Measurements from ENCODE around the gene VWC2L. TPM values are rescaled to one million over a fixed set of nuclear protein-coding genes. Genes with fewer than 3 reads are reported as not detected.

VWC2L gene
- total RNA-seq, 4 donors from 2014 or later: not detected

DNA sequence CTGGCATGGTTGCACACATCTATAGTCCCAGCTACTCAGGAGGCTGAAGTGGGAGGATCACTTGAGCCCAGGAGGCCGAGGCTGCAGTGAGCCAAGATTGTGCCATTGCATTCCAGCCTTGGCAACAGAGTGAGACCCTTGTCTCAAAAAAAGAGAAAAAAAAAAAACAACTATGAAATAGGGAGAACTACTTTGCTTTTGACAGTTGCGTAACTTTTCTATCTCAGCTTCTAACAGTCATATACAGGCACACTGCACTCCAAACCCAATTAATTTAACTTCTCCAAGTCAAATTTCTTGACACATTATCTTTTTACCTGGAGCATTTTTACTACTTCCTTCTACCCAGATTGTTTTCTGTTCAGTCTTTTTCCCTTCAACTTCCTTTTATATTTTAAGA is 24.1 kb upstream of the VWC2L start:
- Histone ChIP-seq H3K27me3 (no peaks in the 10 kb centered on the region), H3K4me1 (no peaks in the 10 kb centered on the region), H3K27ac (no peak overlapping the region), H3K9me3 (no peaks in the 10 kb centered on the region), H3K36me3 (no peaks in the 10 kb centered on the region), H3K4me3 (no peak overlapping the region)
- TF ChIP-seq CTCF (IDR thresholded peaks at IDR 0.05) (no peak), POLR2A (IDR thresholded peaks at IDR 0.05) (no peak)
- intact Hi-C loops (cut with DNase I): no loop called here
- DNase-seq: no peak
- WGBS, 2 donors: 82 to 94% methylated on average over 2 of the region's 2 CpGs

GRCh38 chr2:214389334-214389733 is 21.5 kb upstream of the VWC2L start:
- Histone ChIP-seq H3K9me3 (no peaks in the 10 kb centered on the region), H3K27me3 (no peaks in the 10 kb centered on the region), H3K27ac (no peak overlapping the region), H3K36me3 (no peaks in the 10 kb centered on the region), H3K4me1 (no peaks in the 10 kb centered on the region), H3K4me3 (no peak overlapping the region)
- no peak for TF ChIP-seq POLR2A (IDR thresholded peaks at IDR 0.05)
- no peak for TF ChIP-seq CTCF (IDR thresholded peaks at IDR 0.05)
- no peak for DNase-seq
- intact Hi-C loops (cut with DNase I): no loop called here

DNA sequence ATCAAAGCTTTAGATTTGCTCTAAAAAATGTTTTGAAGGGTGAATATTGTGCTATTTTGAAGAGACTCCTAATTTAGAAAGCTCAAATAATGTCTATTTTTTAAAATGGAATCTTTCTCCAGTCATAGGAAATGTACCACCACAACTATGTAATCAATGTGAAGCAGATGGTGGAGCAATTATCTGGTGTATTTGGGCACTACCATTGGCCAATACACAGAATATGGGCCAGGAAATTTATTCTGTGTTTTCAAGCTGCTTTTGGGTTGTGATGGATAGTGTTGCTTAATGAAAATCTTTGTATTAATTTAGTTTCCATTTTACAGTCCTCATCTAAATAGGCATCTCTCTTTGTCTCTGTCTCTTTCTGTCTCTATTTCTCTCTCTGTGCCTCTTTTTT is 17.1 kb upstream of the VWC2L start:
- no peak overlapping the region for H3K4me3 ChIP-seq
- H3K4me1 ChIP-seq: no peaks in the 10 kb centered on the region
- no peaks in the 10 kb centered on the region for H3K36me3 ChIP-seq
- intact Hi-C loops (cut with DNase I): no loop called here
- no peak overlapping the region for H3K27ac ChIP-seq
- no peak for DNase-seq
- no peaks in the 10 kb centered on the region for H3K27me3 ChIP-seq
- TF ChIP-seq POLR2A (IDR thresholded peaks at IDR 0.05): no peak
- TF ChIP-seq CTCF (IDR thresholded peaks at IDR 0.05): no peak
- H3K9me3 ChIP-seq: no peaks in the 10 kb centered on the region

DNA sequence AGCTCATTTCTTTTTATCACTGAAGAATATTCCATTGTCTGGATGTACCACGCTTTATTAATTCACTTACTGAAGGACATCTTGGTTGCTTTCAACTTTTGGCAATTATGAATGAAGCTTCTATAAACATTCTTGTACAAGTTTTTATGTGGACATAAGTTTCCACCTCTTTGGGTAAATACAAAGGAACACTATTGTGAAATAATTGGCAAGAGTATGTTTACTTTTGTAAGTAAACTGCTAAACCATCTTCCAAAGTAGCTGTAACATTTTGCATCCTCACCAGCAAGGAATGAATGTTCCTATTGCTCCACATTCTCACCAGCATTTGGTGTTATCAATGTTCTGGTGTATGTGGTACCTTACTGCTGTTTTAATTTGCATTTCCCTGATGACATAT is 15.8 kb upstream of the VWC2L start:
- Histone ChIP-seq H3K9me3 (no peaks in the 10 kb centered on the region), H3K4me3 (no peak overlapping the region), H3K27ac (no peak overlapping the region), H3K36me3 (no peaks in the 10 kb centered on the region), H3K4me1 (no peaks in the 10 kb centered on the region), H3K27me3 (no peaks in the 10 kb centered on the region)
- TF ChIP-seq POLR2A (IDR thresholded peaks at IDR 0.05) (no peak), CTCF (IDR thresholded peaks at IDR 0.05) (no peak)
- DNase-seq: no peak
- WGBS, 2 donors: 36 to 69% methylated on average over 1 of the region's 1 CpG
- intact Hi-C loops (cut with DNase I): no loop called here

GRCh38 chr2:214401580-214401979 is 9.3 kb upstream of the VWC2L start:
- H3K4me1 ChIP-seq: no peaks in the 10 kb centered on the region
- WGBS, 2 donors: 19 to 33% methylated on average over 2 of the region's 2 CpGs
- no peaks in the 10 kb centered on the region for H3K9me3 ChIP-seq
- no peaks in the 10 kb centered on the region for H3K36me3 ChIP-seq
- intact Hi-C loops (cut with DNase I): no loop called here
- no peak overlapping the region for H3K27ac ChIP-seq
- H3K27me3 ChIP-seq: no peaks in the 10 kb centered on the region
- H3K4me3 ChIP-seq: no peak overlapping the region
- TF ChIP-seq POLR2A (IDR thresholded peaks at IDR 0.05) (no peak), CTCF (IDR thresholded peaks at IDR 0.05) (no peak)
- no peak for DNase-seq

Measured in esophagus squamous epithelium (tissue), 5 donors.